Measurements from ENCODE around the gene ZNF580.

Gene ZNF580

GRCh38 chr19:55624109-55625003 is 16.4 kb upstream of the ZNF580 start, which contains the start of gene ZNF784:
Gene ZNF784, minus strand, starts transcription at chr19:55624566. Its CDS starts 5 bp downstream, at chr19:55624561.
- DNase-seq (ENCODE audit: low read depth): no peak

- DNase-seq (ENCODE audit: low read depth): no peak
These were observed 15.8 kb upstream of the ZNF580 start for GRCh38 chr19:55625004-55625326.

GRCh38 chr19:55626350-55626749 is 14.5 kb upstream of the ZNF580 start:
- no peak for DNase-seq (ENCODE audit: low read depth)

GRCh38 chr19:55632463-55632834 is 8.4 kb upstream of the ZNF580 start:
- peak; percentile 91 for DNase-seq (ENCODE audit: low read depth)

- DNase-seq (ENCODE audit: low read depth): no peak
These were observed 6.9 kb upstream of the ZNF580 start for GRCh38 chr19:55633861-55634260.

GRCh38 chr19:55635334-55635717 is 5.5 kb upstream of the ZNF580 start:
- DNase-seq (ENCODE audit: low read depth): no peak

GRCh38 chr19:55635856-55636440 is 4.9 kb upstream of the ZNF580 start:
- no peak for DNase-seq (ENCODE audit: low read depth)

- no peak for DNase-seq (ENCODE audit: low read depth)
These were observed 4.1 kb upstream of the ZNF580 start for GRCh38 chr19:55636723-55637122.

GRCh38 chr19:55637534-55637933 is 3.3 kb upstream of the ZNF580 start:
- DNase-seq (ENCODE audit: low read depth): no peak

GRCh38 chr19:55638864-55639359 is 1.9 kb upstream of the ZNF580 start:
- DNase-seq (ENCODE audit: low read depth): no peak

GRCh38 chr19:55640043-55640576 is 692 bp upstream of the ZNF580 start:
- no peak for DNase-seq (ENCODE audit: low read depth)

- no peak for DNase-seq (ENCODE audit: low read depth)
These were observed 787 bp downstream of the ZNF580 start for GRCh38 chr19:55641426-55642152.

GRCh38 chr19:55642153-55643002 is 1.6 kb downstream of the ZNF580 start:
- no peak for DNase-seq (ENCODE audit: low read depth)

GRCh38 chr19:55643003-55643886 is 2.4 kb downstream of the ZNF580 start, which contains the start of gene ZNF581:
Gene ZNF581, plus strand, starts transcription at chr19:55643649. Its CDS starts 923 bp downstream, at chr19:55644572.
- peak; percentile 34 for DNase-seq (ENCODE audit: low read depth)

GRCh38 chr19:55643887-55644176 is 3.0 kb downstream of the ZNF580 start:
- no peak for DNase-seq (ENCODE audit: low read depth)

GRCh38 chr19:55644191-55644833 is 3.5 kb downstream of the ZNF580 start:
- DNase-seq (ENCODE audit: low read depth): no peak

- DNase-seq (ENCODE audit: low read depth): no peak
These were observed 4.2 kb downstream of the ZNF580 start for GRCh38 chr19:55644842-55645511.

- no peak for DNase-seq (ENCODE audit: low read depth)
These were observed 4.7 kb downstream of the ZNF580 start for GRCh38 chr19:55645512-55645881.

GRCh38 chr19:55646889-55647731 is 6.3 kb downstream of the ZNF580 start:
- no peak for DNase-seq (ENCODE audit: low read depth)

Data from non-pigmented ciliary epithelial cell (primary cell).